Endothelial cell (in vitro differentiated cells): ENCODE results near the gene RPS21. TPM values are rescaled to one million over a fixed set of nuclear protein-coding genes. Genes with fewer than 3 reads are reported as not detected.

ENCODE experiments used
- DNase-seq: peaks from one replicate; pipeline ENCODE4 v3.0.0; 2021; ENCODE audit warnings: low spot score
- H3K27ac Mint-ChIP-seq: one replicate; pipeline ENCODE4 v1.8.0; 2021; ENCODE audit warnings: mixed read lengths, inconsistent platforms; ENCODE audit not compliant: unreplicated experiment
- H3K27me3 Mint-ChIP-seq: one replicate; pipeline ENCODE4 v1.8.0; 2021; ENCODE audit warnings: mild to moderate bottlenecking, moderate library complexity, mixed read lengths, inconsistent platforms; ENCODE audit not compliant: unreplicated experiment
- H3K36me3 Mint-ChIP-seq: one replicate; pipeline ENCODE4 v1.8.0; 2021; ENCODE audit warnings: mild to moderate bottlenecking, low read depth, mixed read lengths, inconsistent platforms; ENCODE audit not compliant: unreplicated experiment
- H3K4me1 Mint-ChIP-seq: one replicate; pipeline ENCODE4 v1.8.0; 2021; ENCODE audit warnings: mild to moderate bottlenecking, mixed read lengths, inconsistent platforms; ENCODE audit not compliant: unreplicated experiment
- H3K4me3 Mint-ChIP-seq: one replicate; pipeline ENCODE4 v1.8.0; 2021; ENCODE audit warnings: mild to moderate bottlenecking, mixed read lengths, inconsistent platforms; ENCODE audit not compliant: unreplicated experiment
- H3K9me3 Mint-ChIP-seq: one replicate; pipeline ENCODE4 v1.8.0; 2021; ENCODE audit warnings: mixed read lengths, inconsistent platforms; ENCODE audit not compliant: unreplicated experiment
- CTCF ChIP-seq: fragments of 200-600 bp; sonication (generic); IDR thresholded peaks from one replicate; pipeline ENCODE4 v1.5.0; 2021; ENCODE audit warnings: antibody characterized with exemption; ENCODE audit not compliant: unreplicated experiment
- total RNA-seq: library from RNA; stranded (reverse); fragmentation: NEBNext Ultra II Directional; extraction: Animal tissue kit (Norgen Biotek cat#: 25700); gene quantifications from one replicate; pipeline ENCODE4 v1.2.1, GENCODE V29; 2021; ENCODE audit not compliant: unreplicated experiment

RPS21 gene
- total RNA-seq, 1 donor from 2014 or later = 1,710 TPM

DNA sequence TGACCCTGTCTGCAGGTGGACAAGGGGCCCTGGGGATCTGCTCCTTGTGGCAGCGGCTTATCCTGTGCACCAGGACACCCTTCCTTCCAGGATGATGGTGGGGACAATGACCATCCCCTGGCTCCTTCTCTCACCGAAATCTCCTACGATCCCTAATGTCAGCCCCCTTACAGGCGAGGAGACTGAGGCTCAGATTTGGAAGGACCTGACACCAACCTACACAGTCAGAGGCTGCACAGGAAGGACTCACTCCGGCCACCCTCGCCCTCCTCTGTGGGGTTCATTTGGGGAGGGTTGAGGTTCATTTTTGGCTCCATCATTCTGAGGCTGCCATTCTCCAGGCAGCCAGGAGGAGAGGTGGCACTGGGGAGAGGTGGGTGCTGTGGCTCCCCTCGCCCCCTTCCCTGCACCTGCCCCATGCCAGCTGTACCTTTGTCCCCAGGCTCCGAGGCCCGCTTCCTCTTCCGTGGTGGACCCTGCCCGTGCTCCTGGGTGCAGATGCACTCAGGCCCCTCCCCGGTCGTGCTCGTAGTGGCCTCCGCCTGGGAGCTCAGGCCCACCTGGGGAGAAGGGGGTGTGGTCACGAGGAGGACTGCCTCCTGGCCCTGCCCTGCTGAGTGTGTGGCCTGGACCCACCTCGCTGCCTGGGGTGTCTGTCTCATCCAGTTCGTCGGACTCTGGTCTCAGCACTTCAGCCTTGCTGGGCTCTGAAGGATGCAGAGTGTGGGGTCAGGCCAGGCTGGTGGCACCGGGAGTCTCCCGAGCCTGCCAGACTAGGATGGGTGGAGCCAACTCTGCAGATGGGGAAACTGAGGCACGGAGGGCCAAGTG is 25.5 kb downstream of the RPS21 start:
- Mint-ChIP-seq H3K27ac (no peak overlapping the region), H3K9me3 (no peaks in the 10 kb centered on the region)
- TF ChIP-seq CTCF = no peak

DNA sequence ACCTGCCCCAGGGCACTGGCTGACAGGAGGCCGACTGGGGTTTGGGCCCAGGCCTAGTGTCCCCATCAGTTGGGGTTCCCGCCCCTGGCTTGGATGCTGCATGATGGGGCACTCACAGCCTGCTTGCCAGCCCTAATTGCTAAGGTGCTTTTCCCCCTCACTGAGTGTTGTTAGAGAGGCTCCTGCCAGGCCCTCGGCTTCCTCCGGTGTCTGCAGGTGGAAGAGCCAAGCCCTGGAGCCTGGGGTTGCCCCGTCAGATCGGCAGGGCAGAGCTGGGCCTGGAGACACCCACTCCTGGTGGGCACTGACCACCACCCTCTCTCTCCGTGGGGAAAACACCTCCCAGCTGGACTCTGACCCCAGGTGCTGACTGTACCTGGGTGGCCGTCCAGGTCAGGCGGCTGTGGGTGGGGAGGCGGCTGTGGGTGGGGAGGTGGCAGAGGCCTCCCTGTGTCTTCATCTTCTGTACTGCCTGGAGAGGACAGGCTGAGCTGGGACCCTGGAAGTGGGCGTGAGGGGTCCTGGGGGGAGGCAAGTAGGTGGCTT is 26.2 kb downstream of the RPS21 start:
- no peaks in the 10 kb centered on the region for H3K36me3 Mint-ChIP-seq
- TF ChIP-seq CTCF = no peak
- no peak for DNase-seq

More for the DNA sequence above, 25.5 kb downstream of the RPS21 start:
- no peak for DNase-seq
- Mint-ChIP-seq H3K36me3 (no peaks in the 10 kb centered on the region), H3K4me1 (no peaks in the 10 kb centered on the region), H3K27me3 (peaks cover 6% of the 10 kb centered on the region), H3K4me3 (no peak overlapping the region)

DNA sequence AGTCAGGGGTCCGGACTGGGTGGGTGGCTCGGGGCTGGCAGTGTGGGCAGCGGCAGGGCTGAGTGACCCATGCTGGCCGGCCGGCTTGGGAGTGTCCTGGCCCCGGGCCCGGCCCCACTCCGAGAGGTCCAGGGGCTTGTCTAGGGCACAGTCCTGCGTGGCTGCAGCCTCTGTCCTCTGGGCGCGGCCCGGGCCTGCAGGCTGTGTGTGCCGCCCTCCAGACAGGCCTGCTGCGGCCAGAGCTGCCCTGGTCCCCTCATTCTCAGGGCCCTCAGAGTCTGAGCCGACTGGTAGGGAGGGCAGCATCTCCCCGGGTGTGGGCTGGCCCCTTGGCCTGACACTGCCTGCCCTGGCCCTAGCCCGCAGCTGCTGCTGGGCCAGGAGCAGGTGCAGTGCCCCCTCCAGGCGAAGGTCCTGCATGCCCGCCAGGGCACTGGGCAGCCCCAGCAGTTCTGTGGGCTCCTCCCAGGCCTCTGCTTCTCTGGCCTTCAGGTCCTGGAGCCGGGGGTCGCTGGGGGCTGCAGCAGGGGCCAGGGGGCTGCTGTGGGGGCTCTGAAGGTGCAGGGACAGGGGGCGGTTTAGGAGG is 27.1 kb downstream of the RPS21 start:
- no peak for TF ChIP-seq CTCF
- Mint-ChIP-seq H3K9me3 (no peaks in the 10 kb centered on the region), H3K4me1 (no peaks in the 10 kb centered on the region), H3K4me3 (no peak overlapping the region), H3K36me3 (no peaks in the 10 kb centered on the region), H3K27ac (no peak overlapping the region), H3K27me3 (peaks cover 6% of the 10 kb centered on the region)
- peak; percentile 45 for DNase-seq

More for the DNA sequence above, 26.2 kb downstream of the RPS21 start:
- no peaks in the 10 kb centered on the region for H3K4me1 Mint-ChIP-seq
- no peak overlapping the region for H3K27ac Mint-ChIP-seq
- H3K9me3 Mint-ChIP-seq = no peaks in the 10 kb centered on the region
- H3K27me3 Mint-ChIP-seq = peaks cover 6% of the 10 kb centered on the region
- no peak overlapping the region for H3K4me3 Mint-ChIP-seq

DNA sequence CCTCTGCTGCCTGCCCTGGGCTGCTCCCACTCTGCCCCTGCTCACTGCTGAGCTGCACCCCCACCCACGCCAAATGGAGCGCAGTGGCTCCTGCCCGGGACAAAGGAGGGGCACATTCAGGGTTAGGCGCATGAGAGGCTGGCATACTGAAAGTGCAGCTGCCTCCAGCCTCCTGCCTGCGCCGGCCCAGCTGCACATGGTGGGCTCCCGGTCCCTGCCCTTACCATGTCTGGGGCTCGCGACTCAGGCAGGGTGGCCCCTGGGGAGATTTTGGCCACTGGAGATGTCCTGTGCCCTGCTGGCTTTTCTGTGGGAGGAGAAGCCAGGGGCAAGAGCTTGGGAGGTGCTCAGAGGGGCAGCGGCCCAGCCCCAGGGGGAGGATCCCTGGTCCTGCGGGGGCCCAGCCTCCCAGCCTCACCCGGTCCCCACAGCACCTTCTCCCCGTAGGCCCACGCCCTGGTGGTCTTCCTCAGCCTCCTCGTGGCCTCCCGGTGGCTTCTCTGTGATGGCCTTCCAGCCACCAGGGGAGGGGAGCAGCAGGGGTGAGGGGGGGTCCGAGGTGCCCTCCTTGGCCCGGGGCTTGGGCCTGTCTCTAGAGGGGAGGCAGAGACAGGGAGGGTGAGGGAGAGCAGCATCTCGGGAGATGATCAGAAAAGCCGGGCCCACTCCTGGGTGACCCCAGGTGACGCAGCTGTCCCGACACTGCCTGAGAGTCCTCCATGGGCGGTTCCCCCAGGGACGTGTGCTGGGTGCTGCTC is 28.6 kb downstream of the RPS21 start:
- Mint-ChIP-seq H3K9me3 (no peaks in the 10 kb centered on the region), H3K4me1 (no peaks in the 10 kb centered on the region), H3K4me3 (no peak overlapping the region), H3K27ac (no peak overlapping the region), H3K36me3 (peaks cover 4% of the 10 kb centered on the region), H3K27me3 (peaks cover 5% of the 10 kb centered on the region)
- DNase-seq = no peak
- no peak for TF ChIP-seq CTCF
